Stimulated activated naive CD8-positive, alpha-beta T cell treated with anti-CD3 and anti-CD28 coated beads, Interleukin-15, amount 100 ng/mL, for 72 hours (primary cell): ENCODE measurements around the gene TRUB1.
A peak's percentile ranks its signal among the peaks of the same experiment; 100 is the strongest.
"Not testable (repeated sequence)": the region's sequence is repeated elsewhere in the genome, so short reads cannot be mapped to it uniquely, and the experiment has no call there.

Experiments
- ATAC-seq: fragments of 150-1000 bp; cut with Tn5 transposase; 2 replicates; pipeline ENCODE4 v1.10.0; 2021; ENCODE audit warnings: mild to moderate bottlenecking, moderate library complexity
- DNase-seq, 2 donors: peaks; one replicate each; pipeline ENCODE4 v3.0.0; 2021 to 2022
- H3K27ac Mint-ChIP-seq, 2 donors: one replicate each; pipeline ENCODE4 v1.8.0; 2022; ENCODE audit warnings: mild to moderate bottlenecking in 2 of 2, mixed read lengths in 2 of 2, moderate library complexity in 2 of 2
- H3K27me3 Mint-ChIP-seq: one replicate; pipeline ENCODE4 v1.8.0; 2022; ENCODE audit warnings: mixed read lengths
- H3K4me1 Mint-ChIP-seq: one replicate; pipeline ENCODE4 v1.8.0; 2022; ENCODE audit warnings: mild to moderate bottlenecking, mixed read lengths
- H3K4me3 Mint-ChIP-seq, 2 donors: one replicate each; pipeline ENCODE4 v1.8.0; 2022; ENCODE audit warnings: mild to moderate bottlenecking in 2 of 2, mixed read lengths in 2 of 2, moderate library complexity in 1 of 2
- H3K9me3 Mint-ChIP-seq, 2 donors: one replicate each; pipeline ENCODE4 v1.8.0; 2022; ENCODE audit warnings: mixed read lengths in 2 of 2

Gene TRUB1

DNA sequence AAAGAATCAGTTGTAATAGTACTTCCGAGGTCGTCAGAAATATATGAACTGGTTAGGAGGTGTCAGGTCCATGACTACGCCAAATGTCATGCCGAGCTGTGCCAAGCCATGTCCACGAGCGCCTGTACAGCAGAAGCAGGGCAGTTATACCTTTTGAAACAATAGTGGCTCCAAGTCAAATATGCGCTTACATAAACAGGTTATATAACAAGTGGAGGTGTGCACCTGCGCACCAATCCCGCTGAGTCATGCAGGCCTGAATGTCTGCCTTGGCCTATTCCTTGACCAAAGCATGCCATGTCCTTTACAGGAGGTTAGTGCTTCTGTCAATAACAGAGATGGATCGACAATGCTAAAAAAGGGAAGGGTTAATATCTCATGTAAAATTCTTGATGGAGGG is 21.3 kb upstream of the TRUB1 start:
- Mint-ChIP-seq H3K4me3 (no peak overlapping the region), H3K9me3 (no peaks in the 10 kb centered on the region), H3K27ac (no peak overlapping the region), H3K27me3 (peaks cover 22% of the 10 kb centered on the region), H3K4me1 (peaks cover 22% of the 10 kb centered on the region)
- ATAC-seq (no peak), DNase-seq (no peak)

DNA sequence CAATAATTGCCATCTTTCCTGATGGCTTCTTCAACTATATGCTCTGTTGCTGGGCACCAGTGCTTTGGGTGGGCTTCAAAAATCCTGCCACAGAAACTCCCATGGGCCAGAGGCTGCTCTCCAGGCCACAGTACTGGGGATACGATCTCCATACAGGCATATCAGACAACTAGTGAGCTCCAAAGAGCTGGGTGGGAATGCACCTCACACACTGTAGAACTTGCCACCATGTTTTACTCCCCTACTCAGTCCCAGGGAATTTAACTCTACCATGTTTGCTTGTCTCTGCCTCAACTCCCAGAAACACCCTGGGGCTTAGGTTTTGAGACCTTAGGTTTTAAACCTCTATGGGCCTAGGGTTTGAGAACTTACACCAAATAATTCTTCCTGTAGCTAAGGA is 20.5 kb upstream of the TRUB1 start:
- Mint-ChIP-seq H3K9me3 (no peaks in the 10 kb centered on the region), H3K27ac (no peak overlapping the region), H3K27me3 (peaks cover 22% of the 10 kb centered on the region), H3K4me3 (no peak overlapping the region), H3K4me1 (peaks cover 16% of the 10 kb centered on the region)
- ATAC-seq (no peak), DNase-seq (no peak)

DNA sequence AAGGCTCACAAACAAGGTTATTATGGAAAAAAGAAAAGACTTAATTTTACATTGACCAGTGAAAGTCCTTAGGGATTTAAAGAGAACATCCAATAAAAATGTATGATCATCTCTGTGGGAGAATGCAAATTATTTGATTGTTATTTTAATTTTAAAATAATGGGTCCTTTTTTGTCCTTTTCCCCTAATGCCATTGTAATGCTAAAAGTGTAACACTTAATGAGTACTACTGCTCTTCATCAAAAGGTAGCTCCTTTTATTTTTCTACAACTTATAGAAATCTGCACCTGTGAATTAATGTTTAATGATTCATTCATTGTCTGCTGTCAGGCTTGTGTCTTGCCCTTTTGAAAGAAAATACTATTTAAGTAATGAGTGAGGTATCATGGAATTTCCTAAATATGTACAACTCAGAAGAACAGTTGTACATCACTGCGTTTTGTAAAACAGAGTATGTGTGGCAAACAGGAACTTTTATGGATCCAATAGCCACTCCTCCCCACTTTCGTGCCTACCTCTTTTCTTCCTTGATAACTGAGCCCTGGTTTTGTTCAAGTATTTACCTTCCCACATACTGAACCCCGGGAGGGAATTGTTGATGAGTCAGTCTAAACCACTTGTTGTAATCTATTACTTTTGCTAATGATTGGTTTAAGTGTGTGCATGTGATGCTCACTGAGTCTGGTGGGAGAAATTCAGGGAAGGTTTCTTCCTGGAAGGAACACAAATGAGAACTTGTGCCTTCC is 19.9 kb upstream of the TRUB1 start:
- peaks cover 15% of the 10 kb centered on the region for H3K4me1 Mint-ChIP-seq
- H3K27ac Mint-ChIP-seq: no peak overlapping the region
- DNase-seq: no peak
- no peak overlapping the region for H3K4me3 Mint-ChIP-seq
- no peaks in the 10 kb centered on the region for H3K9me3 Mint-ChIP-seq
- H3K27me3 Mint-ChIP-seq: peaks cover 24% of the 10 kb centered on the region
- ATAC-seq: no peak

DNA sequence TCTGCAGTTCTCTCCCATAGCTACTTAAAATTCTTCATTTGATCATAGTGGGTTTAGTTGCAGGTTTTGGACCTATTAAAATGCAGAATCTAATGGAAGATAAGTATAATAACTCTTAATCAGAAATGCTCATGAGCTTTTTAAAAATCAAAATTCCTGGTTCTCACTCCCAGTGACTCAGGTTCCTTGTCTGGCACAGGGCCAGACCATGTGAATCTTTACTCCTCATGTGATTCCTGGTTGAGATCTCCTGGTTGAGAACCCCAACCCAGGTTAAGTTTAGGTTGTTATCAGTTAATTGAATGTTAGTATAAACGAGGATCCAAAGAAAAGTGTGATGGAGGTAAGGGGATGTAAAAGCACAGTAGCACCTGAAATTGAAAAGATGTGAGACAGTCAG is 17.5 kb upstream of the TRUB1 start:
- H3K4me1 Mint-ChIP-seq: peaks cover 10% of the 10 kb centered on the region
- DNase-seq (no peak), ATAC-seq (no peak)
- no peak overlapping the region for H3K4me3 Mint-ChIP-seq
- H3K27ac Mint-ChIP-seq: no peak overlapping the region
- H3K27me3 Mint-ChIP-seq: peaks cover 38% of the 10 kb centered on the region
- no peaks in the 10 kb centered on the region for H3K9me3 Mint-ChIP-seq

DNA sequence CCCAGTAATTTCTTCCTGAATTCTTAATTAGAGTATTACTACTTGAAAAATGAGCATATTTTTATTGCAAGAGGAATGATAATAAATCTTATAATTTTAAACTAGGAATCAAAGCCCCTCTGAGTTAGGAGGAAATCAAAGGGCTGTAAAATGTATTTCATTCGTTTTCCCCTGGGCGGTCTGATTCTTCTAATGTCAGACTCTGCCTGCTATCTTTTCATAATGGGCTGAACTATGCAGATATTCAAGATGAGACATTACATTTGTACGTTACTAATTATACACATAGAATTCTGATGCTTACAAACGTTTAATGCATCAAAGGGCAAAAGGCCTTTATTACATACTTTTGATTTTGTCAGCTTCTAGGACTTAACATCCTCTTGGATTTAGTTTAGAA is 16.0 kb upstream of the TRUB1 start:
- Mint-ChIP-seq H3K4me3 (no peak overlapping the region), H3K27me3 (peaks cover 40% of the 10 kb centered on the region), H3K9me3 (no peaks in the 10 kb centered on the region), H3K4me1 (peaks cover 18% of the 10 kb centered on the region), H3K27ac (no peak overlapping the region)
- no peak for ATAC-seq
- DNase-seq: no peak

DNA sequence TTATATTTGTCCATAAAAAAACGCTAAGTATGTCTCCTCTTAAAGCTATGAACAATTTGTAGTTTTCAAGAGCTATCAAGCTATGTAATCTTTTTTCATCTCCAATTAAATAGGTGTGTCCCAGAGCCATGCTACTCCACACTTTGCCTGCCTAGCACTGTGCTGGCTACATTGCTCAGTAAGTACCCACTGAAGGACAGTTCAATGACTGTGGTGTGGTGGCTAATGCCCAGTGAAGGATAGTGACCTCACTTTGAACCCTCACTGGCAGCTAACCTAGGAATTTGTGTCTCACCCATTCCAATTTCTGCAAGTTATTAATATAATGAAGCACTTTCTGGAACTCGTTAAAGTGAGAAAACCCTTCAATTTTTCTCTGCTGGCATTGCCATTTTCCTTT is 14.4 kb upstream of the TRUB1 start:
- ATAC-seq (no peak), DNase-seq (no peak)
- H3K27ac Mint-ChIP-seq: no peak overlapping the region
- no peaks in the 10 kb centered on the region for H3K9me3 Mint-ChIP-seq
- peaks cover 14% of the 10 kb centered on the region for H3K4me1 Mint-ChIP-seq
- peaks cover 31% of the 10 kb centered on the region for H3K27me3 Mint-ChIP-seq
- no peak overlapping the region for H3K4me3 Mint-ChIP-seq

DNA sequence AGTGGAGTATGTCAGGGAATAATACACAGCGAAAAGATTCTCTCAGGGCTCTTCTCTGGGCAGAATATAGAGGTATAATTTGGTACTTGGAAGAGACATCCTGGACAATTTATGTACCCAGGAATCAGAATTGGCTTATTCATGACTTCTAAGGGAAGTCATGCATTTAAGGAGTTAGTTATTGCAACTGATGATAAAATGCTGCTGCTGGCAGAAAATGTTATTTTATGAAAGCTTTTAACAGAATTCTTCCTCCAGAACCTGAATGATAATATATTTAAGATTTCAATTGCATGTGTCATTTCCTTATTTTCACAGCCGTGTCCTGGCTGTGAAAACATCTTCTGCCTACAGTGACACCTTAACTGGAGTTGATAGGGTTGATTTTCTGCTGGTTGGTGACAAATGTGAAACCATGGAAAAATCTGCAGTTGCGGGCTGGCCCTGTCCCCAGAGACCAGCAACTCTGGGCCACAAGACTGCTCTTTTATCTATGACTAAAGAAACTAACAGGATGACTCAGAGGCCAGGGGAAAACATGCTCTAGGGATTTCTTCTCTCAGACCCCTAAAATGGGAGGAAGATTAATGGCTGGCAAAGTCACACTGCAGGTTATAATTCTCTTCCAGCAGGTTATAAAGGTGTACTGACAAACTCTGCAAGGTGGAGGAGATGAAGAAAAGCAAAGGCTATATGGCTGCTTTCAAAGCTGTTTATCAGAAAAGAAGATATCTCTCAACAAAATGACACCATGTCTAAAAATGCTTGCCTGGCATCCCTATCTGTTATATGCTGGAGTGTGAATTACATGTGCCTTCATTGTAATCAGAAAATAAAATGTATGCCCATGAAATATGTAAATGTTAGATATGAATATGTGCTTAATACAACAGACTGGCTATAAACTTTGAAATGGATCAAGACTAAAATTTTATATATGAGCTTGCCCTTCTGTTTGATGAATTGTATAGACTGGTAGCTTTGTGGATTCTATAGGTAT is 12.1 kb upstream of the TRUB1 start:
- H3K4me3 Mint-ChIP-seq: peak overlapping the region; percentile 15
- H3K27me3 Mint-ChIP-seq: peaks cover 25% of the 10 kb centered on the region
- H3K9me3 Mint-ChIP-seq: peaks cover 2 to 3% of the 10 kb centered on the region in 2 donors
- peak overlapping the region in 1 of 2 donors; percentile 22 for H3K27ac Mint-ChIP-seq
- peak; percentile 19 to 59 for DNase-seq
- H3K4me1 Mint-ChIP-seq: peaks cover 23% of the 10 kb centered on the region
- peak; percentile 94 for ATAC-seq

DNA sequence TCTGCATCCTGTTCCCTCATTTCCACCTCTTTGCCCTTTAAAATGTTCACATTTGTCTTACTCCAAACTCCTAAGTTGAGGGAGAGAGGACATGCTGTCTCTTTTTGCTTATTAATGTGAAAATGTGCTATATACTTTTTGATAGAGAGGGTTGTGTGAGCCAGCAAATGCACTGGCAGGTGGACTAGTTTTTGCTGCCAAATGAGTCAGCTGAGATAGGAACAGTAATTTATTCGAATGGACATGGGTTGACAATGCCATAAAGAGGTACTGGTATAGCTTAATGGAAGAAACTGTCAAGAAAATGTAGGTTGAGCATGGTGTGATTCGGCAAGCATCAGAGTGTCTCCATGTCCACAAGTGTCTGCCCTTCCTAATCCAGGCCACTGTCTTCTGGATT is 9.2 kb upstream of the TRUB1 start:
- DNase-seq: no peak
- peaks cover 13 to 19% of the 10 kb centered on the region in 2 donors for H3K9me3 Mint-ChIP-seq
- peaks cover 15% of the 10 kb centered on the region for H3K27me3 Mint-ChIP-seq
- H3K4me1 Mint-ChIP-seq: peaks cover 35% of the 10 kb centered on the region
- no peak overlapping the region for H3K4me3 Mint-ChIP-seq
- H3K27ac Mint-ChIP-seq: no peak overlapping the region
- no peak for ATAC-seq

DNA sequence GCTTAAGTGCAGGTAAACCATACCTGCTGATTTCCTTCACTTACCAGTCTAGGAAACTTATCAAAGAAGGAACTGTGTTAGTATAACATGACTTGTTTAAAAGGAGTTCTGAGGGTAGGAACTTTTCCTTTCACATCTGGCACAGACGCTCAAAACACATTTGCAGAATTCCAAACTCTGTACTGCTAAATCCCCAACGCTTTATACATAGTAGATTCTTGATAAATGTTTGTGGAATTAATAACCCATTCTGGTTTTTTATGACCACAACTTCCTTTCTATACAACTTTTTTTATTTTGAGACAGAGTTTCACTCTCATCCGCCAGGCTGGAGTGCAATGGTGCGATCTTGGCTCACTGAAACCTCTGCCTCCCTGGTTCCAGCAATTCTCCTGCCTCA is 7.7 kb upstream of the TRUB1 start:
- ATAC-seq (no peak), DNase-seq (no peak)
- H3K27ac Mint-ChIP-seq: no peak overlapping the region
- peaks cover 13 to 19% of the 10 kb centered on the region in 2 donors for H3K9me3 Mint-ChIP-seq
- no peak overlapping the region for H3K4me3 Mint-ChIP-seq
- H3K4me1 Mint-ChIP-seq: peaks cover 37% of the 10 kb centered on the region
- peaks cover 10% of the 10 kb centered on the region for H3K27me3 Mint-ChIP-seq

DNA sequence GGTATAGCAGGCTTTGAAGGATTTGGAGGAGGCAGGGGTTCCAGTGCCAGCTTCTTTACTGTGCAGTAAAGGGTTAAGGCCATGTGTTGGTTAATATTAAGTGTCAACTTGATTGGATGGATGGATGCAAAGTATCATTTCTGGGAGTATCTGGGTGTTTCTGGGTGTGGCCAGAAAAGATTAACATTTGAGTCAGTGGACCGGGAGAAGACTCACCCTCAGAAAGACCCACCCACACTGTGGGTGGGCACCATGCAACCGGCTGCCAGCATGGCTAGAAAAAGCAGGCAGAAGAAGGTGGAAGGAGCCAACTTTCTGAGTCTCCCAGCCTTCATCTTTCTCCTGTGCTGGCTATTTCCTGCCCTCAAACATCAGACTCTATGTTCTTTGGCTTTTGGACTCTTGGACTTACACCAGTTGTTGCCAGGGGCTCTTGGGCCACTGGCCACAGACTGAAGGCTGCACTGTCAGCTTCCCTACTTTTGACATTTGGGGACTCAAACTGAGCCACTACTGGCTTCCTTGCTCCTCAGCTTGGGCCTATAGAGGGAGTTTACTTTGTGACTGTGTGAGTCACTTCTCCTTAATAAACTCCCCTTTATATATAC is 6.8 kb upstream of the TRUB1 start:
- peaks cover 13 to 19% of the 10 kb centered on the region in 2 donors for H3K9me3 Mint-ChIP-seq
- H3K27ac Mint-ChIP-seq: no peak overlapping the region
- peaks cover 29% of the 10 kb centered on the region for H3K4me1 Mint-ChIP-seq
- DNase-seq (no peak), ATAC-seq (no peak)
- H3K27me3 Mint-ChIP-seq: peaks cover 1% of the 10 kb centered on the region
- H3K4me3 Mint-ChIP-seq: no peak overlapping the region

DNA sequence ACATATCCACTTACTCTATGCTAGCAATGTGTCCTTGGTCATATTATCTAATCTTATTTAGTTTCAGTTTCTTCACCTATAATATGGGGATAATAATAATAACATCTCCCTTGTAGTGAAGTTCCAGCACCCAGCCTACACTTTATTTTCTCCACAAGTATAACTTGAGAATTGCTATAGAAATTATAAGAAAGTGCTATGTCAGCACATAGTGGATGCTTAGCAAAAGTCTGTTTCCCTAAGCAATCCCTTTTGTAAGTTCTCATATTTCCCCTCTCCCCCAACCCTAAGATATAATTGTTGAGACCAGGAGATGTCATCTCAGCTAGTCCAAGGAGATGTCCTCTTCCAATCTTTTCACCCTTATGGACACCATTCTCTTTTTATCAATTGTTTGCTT is 5.8 kb upstream of the TRUB1 start:
- peaks cover 33% of the 10 kb centered on the region for H3K4me1 Mint-ChIP-seq
- ATAC-seq (no peak), DNase-seq (no peak)
- H3K4me3 Mint-ChIP-seq: no peak overlapping the region
- H3K27me3 Mint-ChIP-seq: no peaks in the 10 kb centered on the region
- H3K27ac Mint-ChIP-seq: no peak overlapping the region
- peaks cover 14 to 19% of the 10 kb centered on the region in 2 donors for H3K9me3 Mint-ChIP-seq

DNA sequence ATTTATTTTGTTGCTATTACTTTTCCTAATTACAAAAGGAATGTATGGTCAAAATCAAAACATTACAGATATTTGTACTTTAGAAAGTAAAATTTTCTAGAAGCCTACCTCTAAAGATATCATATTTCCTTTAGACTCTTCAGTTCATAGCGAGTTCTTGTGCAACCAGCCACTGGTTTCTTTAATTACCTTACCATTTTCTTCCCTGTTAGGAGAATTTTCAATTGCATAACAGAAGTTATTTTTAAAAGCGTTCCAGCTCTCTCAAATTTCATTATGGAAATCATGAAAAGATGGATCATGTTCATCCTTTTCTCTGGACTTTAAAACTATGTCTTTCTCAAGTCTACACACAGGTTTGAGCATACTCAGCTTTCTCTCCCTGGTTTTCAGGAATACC is 5.0 kb upstream of the TRUB1 start:
- H3K4me1 Mint-ChIP-seq: peaks cover 37% of the 10 kb centered on the region
- no peak overlapping the region for H3K27ac Mint-ChIP-seq
- ATAC-seq (no peak), DNase-seq (no peak)
- peaks cover 17 to 19% of the 10 kb centered on the region in 2 donors for H3K9me3 Mint-ChIP-seq
- no peaks in the 10 kb centered on the region for H3K27me3 Mint-ChIP-seq
- H3K4me3 Mint-ChIP-seq: no peak overlapping the region

DNA sequence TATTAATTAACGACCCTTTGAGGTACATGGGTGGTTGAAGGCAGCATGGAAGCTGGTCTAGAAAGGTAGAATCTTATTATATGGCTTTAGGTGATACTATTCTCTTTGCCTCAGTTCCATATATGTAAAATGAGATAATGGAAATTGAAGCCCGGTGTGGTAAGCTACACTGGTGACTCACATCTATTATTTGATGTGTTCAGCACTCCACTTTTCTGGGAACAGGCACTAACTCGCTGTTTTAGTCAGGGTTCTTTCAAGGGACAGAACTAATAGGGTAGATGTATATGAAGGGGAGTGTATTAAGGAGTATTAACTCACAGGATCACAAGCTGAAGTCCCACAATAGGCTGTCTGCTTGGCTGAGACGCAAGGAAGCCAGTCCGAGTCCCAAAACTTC is 4.4 kb upstream of the TRUB1 start:
- DNase-seq (peak; percentile 12 to 17), ATAC-seq (peak; percentile 67)
- Mint-ChIP-seq H3K27ac (peak overlapping the region; percentile 40 to 95), H3K4me3 (peak overlapping the region in 1 of 2 donors; percentile 26), H3K27me3 (no peaks in the 10 kb centered on the region), H3K4me1 (peaks cover 37% of the 10 kb centered on the region), H3K9me3 (peaks cover 17 to 19% of the 10 kb centered on the region in 2 donors)

DNA sequence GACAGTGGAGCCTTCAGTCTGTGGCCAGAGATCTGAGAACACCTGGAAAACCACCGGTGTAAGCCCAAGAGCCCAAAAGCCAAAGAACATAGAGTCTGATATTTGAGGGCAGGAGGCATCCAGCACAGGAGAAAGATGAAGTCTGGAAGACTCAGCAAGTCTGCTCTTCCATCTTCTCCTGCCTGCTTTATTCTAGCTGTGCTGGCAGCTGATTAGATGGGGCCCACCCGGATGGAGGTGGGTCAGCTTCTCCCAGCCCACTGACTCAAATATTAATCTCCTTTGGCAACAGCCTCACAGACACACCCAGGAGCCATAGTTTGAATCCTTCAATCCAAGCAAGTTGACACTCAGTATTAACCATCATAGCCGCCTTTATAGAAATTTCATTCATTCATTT is 4.0 kb upstream of the TRUB1 start:
- Mint-ChIP-seq H3K9me3 (peaks cover 17 to 19% of the 10 kb centered on the region in 2 donors), H3K4me1 (peaks cover 38% of the 10 kb centered on the region), H3K27ac (peak overlapping the region; percentile 40 to 95), H3K4me3 (peak overlapping the region in 1 of 2 donors; percentile 26)
- not testable (repeated sequence) for DNase-seq, ATAC-seq, H3K27me3 Mint-ChIP-seq

DNA sequence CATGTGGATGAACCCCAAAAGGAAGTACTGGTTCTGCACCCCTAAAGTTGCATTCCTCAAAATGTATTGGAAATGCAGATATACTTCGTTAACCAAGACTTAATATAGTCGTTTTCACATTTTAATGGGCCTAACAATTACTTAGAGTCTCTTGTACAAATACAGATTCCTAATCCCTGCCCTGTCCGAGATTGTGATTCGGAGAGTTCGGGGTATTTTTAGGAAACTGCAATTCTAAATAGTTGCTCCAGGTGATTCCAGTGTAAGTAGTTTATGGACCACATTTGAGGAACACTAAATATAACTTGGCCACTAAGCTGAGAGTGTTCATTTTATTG is 830 bp downstream of the TRUB1 start:
- ATAC-seq (no peak), DNase-seq (no peak)
- peak overlapping the region; percentile 98 to 100 for H3K27ac Mint-ChIP-seq
- H3K27me3 Mint-ChIP-seq: no peaks in the 10 kb centered on the region
- H3K4me1 Mint-ChIP-seq: peaks cover 39% of the 10 kb centered on the region
- H3K4me3 Mint-ChIP-seq: peak overlapping the region; percentile 92 to 96
- H3K9me3 Mint-ChIP-seq: peaks cover 0 to 4% of the 10 kb centered on the region in 2 donors

DNA sequence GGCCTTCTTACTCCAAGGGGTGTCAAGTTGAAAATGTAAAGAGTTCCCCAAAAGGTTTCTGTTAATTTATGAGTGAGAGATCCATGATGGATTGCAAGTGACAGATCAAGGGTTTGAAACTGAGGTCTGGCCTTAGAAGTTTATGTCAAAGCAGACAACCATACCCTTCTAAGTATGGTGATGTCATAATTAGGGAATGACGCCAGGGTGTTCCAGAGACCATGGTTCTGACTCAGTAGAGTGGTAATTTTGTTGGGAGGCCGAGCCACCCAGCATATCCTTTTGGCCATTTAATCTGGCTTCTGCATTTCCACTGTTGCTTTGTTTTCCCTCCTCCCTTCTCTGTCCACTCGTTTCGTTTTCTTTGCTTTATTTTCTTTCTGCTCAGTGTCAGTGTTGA is 2.7 kb downstream of the TRUB1 start:
- Mint-ChIP-seq H3K4me1 (peaks cover 34% of the 10 kb centered on the region), H3K9me3 (peaks cover 0 to 4% of the 10 kb centered on the region in 2 donors), H3K4me3 (peak overlapping the region in 1 of 2 donors; percentile 8), H3K27ac (no peak overlapping the region), H3K27me3 (no peaks in the 10 kb centered on the region)
- DNase-seq (no peak), ATAC-seq (no peak)
